HEK293 (cell line): Measurements from ENCODE around the gene SBF2.

ENCODE experiments used
- BCL11A ChIP-seq: fragments of 450-650 bp; formaldehyde crosslinking; IDR thresholded peaks from 2 replicates; pipeline ENCODE4 v1.5.1; 2016; ENCODE audit warnings: low read depth, missing biosample characterization, missing genetic modification characterization
- HOXC10 ChIP-seq: sonication (generic); formaldehyde crosslinking; IDR thresholded peaks from 2 replicates; pipeline ENCODE4 v1.8.1; 2023; ENCODE audit warnings: mild to moderate bottlenecking, missing genetic modification reagents
- KLF8 ChIP-seq: fragments of 450-650 bp; formaldehyde crosslinking; IDR thresholded peaks from 2 replicates; pipeline ENCODE4 v1.5.1; 2016; ENCODE audit warnings: missing biosample characterization, missing genetic modification characterization
- REST ChIP-seq: fragments of 450-650 bp; formaldehyde crosslinking; IDR thresholded peaks from 2 replicates; pipeline ENCODE4 v1.5.1; 2016; ENCODE audit warnings: missing biosample characterization, missing genetic modification characterization
- ZBTB1 ChIP-seq: fragments of 450-650 bp; formaldehyde crosslinking; IDR thresholded peaks from 2 replicates; pipeline ENCODE4 v1.5.1; 2016; ENCODE audit warnings: missing biosample characterization, missing genetic modification characterization
- ZBTB21 ChIP-seq: fragments of 450-650 bp; formaldehyde crosslinking; IDR thresholded peaks from 2 replicates; pipeline ENCODE4 v1.5.1; 2017; ENCODE audit warnings: missing biosample characterization, missing genetic modification characterization
- ZNF133 ChIP-seq: fragments of 450-650 bp; formaldehyde crosslinking; IDR thresholded peaks from 2 replicates; pipeline ENCODE4 v1.5.1; 2016; ENCODE audit warnings: missing biosample characterization, missing genetic modification characterization
- ZNF302 ChIP-seq: fragments of 450-650 bp; formaldehyde crosslinking; IDR thresholded peaks from 2 replicates; pipeline ENCODE4 v1.5.1; 2016; ENCODE audit warnings: missing biosample characterization, missing genetic modification characterization, low read depth
- ZNF350 ChIP-seq: fragments of 450-650 bp; formaldehyde crosslinking; IDR thresholded peaks from 2 replicates; pipeline ENCODE4 v1.5.0; 2017; ENCODE audit warnings: missing biosample characterization, mild to moderate bottlenecking, missing genetic modification characterization
- ZNF571 ChIP-seq: fragments of 450-650 bp; formaldehyde crosslinking; IDR thresholded peaks from 2 replicates; pipeline ENCODE4 v1.5.0; 2017; ENCODE audit warnings: missing biosample characterization, missing genetic modification characterization
- ZNF623 ChIP-seq: fragments of 450-650 bp; formaldehyde crosslinking; IDR thresholded peaks from 2 replicates; pipeline ENCODE4 v1.5.1; 2016; ENCODE audit warnings: missing biosample characterization, missing genetic modification characterization
- ZNF776 ChIP-seq: fragments of 450-650 bp; formaldehyde crosslinking; IDR thresholded peaks from 2 replicates; pipeline ENCODE4 v1.5.0; 2017; ENCODE audit warnings: missing biosample characterization, missing genetic modification characterization, borderline replicate concordance
- ZSCAN5A ChIP-seq: fragments of 450-650 bp; formaldehyde crosslinking; IDR thresholded peaks from 2 replicates; pipeline ENCODE4 v1.5.1; 2016; ENCODE audit warnings: missing biosample characterization, missing genetic modification characterization
- TF ChIP-seq, protein P1 (sequence below): fragments of 450-650 bp; formaldehyde crosslinking; IDR thresholded peaks from 2 replicates; pipeline ENCODE4 v1.5.1; 2016; ENCODE audit warnings: missing biosample characterization, missing genetic modification characterization

GRCh38 chr11:10026514-10026913 is 267.5 kb downstream of the SBF2 start:
- TF ChIP-seq, protein P1, sequence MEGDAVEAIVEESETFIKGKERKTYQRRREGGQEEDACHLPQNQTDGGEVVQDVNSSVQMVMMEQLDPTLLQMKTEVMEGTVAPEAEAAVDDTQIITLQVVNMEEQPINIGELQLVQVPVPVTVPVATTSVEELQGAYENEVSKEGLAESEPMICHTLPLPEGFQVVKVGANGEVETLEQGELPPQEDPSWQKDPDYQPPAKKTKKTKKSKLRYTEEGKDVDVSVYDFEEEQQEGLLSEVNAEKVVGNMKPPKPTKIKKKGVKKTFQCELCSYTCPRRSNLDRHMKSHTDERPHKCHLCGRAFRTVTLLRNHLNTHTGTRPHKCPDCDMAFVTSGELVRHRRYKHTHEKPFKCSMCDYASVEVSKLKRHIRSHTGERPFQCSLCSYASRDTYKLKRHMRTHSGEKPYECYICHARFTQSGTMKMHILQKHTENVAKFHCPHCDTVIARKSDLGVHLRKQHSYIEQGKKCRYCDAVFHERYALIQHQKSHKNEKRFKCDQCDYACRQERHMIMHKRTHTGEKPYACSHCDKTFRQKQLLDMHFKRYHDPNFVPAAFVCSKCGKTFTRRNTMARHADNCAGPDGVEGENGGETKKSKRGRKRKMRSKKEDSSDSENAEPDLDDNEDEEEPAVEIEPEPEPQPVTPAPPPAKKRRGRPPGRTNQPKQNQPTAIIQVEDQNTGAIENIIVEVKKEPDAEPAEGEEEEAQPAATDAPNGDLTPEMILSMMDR (tag by site-specific recombination): no peak
- TF ChIP-seq KLF8 (tag by site-specific recombination): no peak
- TF ChIP-seq ZNF350: no peak
- no peak for TF ChIP-seq REST (tag by site-specific recombination)
- no peak for TF ChIP-seq HOXC10 (CRISPR knock-in tag)
- TF ChIP-seq ZBTB21 (tag by site-specific recombination): no peak
- no peak for TF ChIP-seq ZNF133 (tag by site-specific recombination)
- no peak for TF ChIP-seq ZNF623 (tag by site-specific recombination)
- TF ChIP-seq ZNF302 (tag by site-specific recombination): no peak
- TF ChIP-seq ZSCAN5A (tag by site-specific recombination): no peak
- TF ChIP-seq BCL11A (tag by site-specific recombination): no peak
- no peak for TF ChIP-seq ZNF776 (tag by site-specific recombination)
- TF ChIP-seq ZNF571 (tag by site-specific recombination): no peak
- TF ChIP-seq ZBTB1 (tag by site-specific recombination): no peak
